Measurements from ENCODE around the gene CTDSPL.

Gene CTDSPL

GRCh38 chr3:37996785-37997301 is 135.2 kb downstream of the CTDSPL start:
- peak; percentile 83 for TF ChIP-seq CTCF (IDR thresholded peaks at IDR 0.05; ENCODE audit: extremely low read depth, insufficient read depth, missing control alignments)
- in situ Hi-C loops (cut with MboI; ENCODE audit: low pct_unique_long_range_greater_than_20kb, low sequenced_read_pairs, unreplicated experiment): no loop called here
- peak; percentile 85 for DNase-seq (ENCODE audit: low spot score)

GRCh38 chr3:37997342-37997741 is 135.7 kb downstream of the CTDSPL start:
- in situ Hi-C loops (cut with MboI; ENCODE audit: low pct_unique_long_range_greater_than_20kb, low sequenced_read_pairs, unreplicated experiment): no loop called here
- no peak for TF ChIP-seq CTCF (IDR thresholded peaks at IDR 0.05; ENCODE audit: extremely low read depth, insufficient read depth, missing control alignments)
- DNase-seq (ENCODE audit: low spot score): no peak

GRCh38 chr3:37997791-37998370 is 136.2 kb downstream of the CTDSPL start:
- TF ChIP-seq CTCF (IDR thresholded peaks at IDR 0.05; ENCODE audit: extremely low read depth, insufficient read depth, missing control alignments): no peak
- no peak for DNase-seq (ENCODE audit: low spot score)
- in situ Hi-C loops (cut with MboI; ENCODE audit: low pct_unique_long_range_greater_than_20kb, low sequenced_read_pairs, unreplicated experiment): no loop called here

- in situ Hi-C loops (cut with MboI; ENCODE audit: low pct_unique_long_range_greater_than_20kb, low sequenced_read_pairs, unreplicated experiment): no loop called here
- no peak for TF ChIP-seq CTCF (IDR thresholded peaks at IDR 0.05; ENCODE audit: extremely low read depth, insufficient read depth, missing control alignments)
- DNase-seq (ENCODE audit: low spot score): no peak
Observed at GRCh38 chr3:37999836-38000235, 138.2 kb downstream of the CTDSPL start.

- no peak for TF ChIP-seq CTCF (IDR thresholded peaks at IDR 0.05; ENCODE audit: extremely low read depth, insufficient read depth, missing control alignments)
- in situ Hi-C loops (cut with MboI; ENCODE audit: low pct_unique_long_range_greater_than_20kb, low sequenced_read_pairs, unreplicated experiment): no loop called here
- DNase-seq (ENCODE audit: low spot score): no peak
Observed at GRCh38 chr3:38000242-38000916, 138.7 kb downstream of the CTDSPL start.

- in situ Hi-C loops (cut with MboI; ENCODE audit: low pct_unique_long_range_greater_than_20kb, low sequenced_read_pairs, unreplicated experiment): no loop called here
- no peak for TF ChIP-seq CTCF (IDR thresholded peaks at IDR 0.05; ENCODE audit: extremely low read depth, insufficient read depth, missing control alignments)
Observed at GRCh38 chr3:38000965-38001455, 139.3 kb downstream of the CTDSPL start.

More at GRCh38 chr3:38000965-38001455, 139.3 kb downstream of the CTDSPL start:
- no peak for DNase-seq (ENCODE audit: low spot score)

Data from GM13977 (cell line).